Ectodermal cell (in vitro differentiated cells): ENCODE measurements around the gene GABPB2.

Experiments used
- H3K27ac ChIP-seq: 2 replicates; pipeline ENCODE4 v1.7.0; 2013; ENCODE audit warnings: mild to moderate bottlenecking, low read depth, low read length; ENCODE audit not compliant: insufficient read depth, poor library complexity, severe bottlenecking
- H3K27me3 ChIP-seq: 2 replicates; pipeline ENCODE4 v1.7.0; 2013; ENCODE audit warnings: mild to moderate bottlenecking, low read length; ENCODE audit not compliant: insufficient read depth, control insufficient read depth, poor library complexity, severe bottlenecking
- H3K36me3 ChIP-seq: one replicate; pipeline ENCODE4 v1.7.0; 2013; ENCODE audit warnings: low read length; ENCODE audit not compliant: control insufficient read depth, insufficient read depth
- H3K4me1 ChIP-seq: one replicate; pipeline ENCODE4 v1.7.0; 2013; ENCODE audit warnings: low read length; ENCODE audit not compliant: control insufficient read depth, insufficient read depth
- H3K4me3 ChIP-seq: 2 replicates; pipeline ENCODE4 v1.7.0; 2013; ENCODE audit warnings: low read depth, low read length, control low read depth; ENCODE audit not compliant: insufficient read depth
- H3K9me3 ChIP-seq: 2 replicates; pipeline ENCODE4 v1.7.0; 2013; ENCODE audit warnings: mild to moderate bottlenecking, low read length, moderate library complexity; ENCODE audit not compliant: control insufficient read depth
- WGBS, 2 experiments: methylation state at CpG; one replicate each; pipeline ENCODE4 v1.1.7; 2013; ENCODE audit warnings: missing lambda C conversion rate in 2 of 2; 5-methylcytosine and 5-hydroxymethylcytosine counted together

GABPB2 gene

DNA sequence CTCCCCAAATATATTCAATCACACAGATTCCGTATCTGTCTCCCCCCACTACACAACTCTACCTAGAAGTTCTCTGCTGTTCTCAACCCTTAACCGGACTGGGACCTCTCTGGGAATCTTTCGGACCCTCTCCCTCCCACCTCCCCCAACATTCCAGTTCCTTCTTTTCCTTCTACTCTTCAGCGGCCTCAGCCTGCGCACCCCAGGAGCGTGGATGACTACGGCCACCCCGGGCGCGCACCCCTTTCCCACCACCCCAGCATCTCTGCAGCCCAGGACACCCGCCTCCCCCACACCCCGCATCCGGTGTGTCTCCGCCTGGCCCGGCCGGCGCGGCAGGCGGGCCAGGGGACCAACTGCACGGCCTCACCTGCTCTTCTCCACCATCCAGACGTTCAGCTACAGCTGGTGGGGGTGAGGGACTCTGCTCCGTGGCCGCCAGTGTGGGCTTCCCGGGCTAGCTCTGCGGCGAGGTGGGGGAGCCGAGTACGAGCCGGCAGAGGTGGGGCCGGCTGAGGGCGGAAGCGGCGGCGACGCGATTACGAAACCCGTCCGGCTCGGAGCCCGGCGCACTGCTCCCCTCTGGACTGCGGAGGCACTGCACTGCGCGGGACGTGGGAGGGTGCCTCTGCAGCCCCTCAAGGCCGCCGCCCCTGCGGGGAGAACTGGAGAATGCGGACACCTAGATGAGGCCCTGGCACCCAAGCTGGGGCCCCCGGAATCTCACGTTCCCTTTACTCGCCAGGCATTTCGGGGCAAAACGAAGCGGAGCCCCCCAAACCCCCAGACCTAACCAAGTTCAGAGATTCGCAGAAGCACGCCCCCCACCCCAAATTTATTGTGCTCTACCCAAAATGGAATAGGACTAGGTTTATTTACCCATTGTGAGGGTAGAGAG is 11.2 kb upstream of the GABPB2 start, which contains the start of gene CDC42SE1:
TSS of gene CDC42SE1 (minus strand) at position 514 of the 898 bp plus-strand sequence. CDS start 3,892 bp downstream, outside the sequence.
- Histone ChIP-seq H3K36me3 (peaks cover 4% of the 10 kb centered on the region), H3K4me3 (peak within 1 kb of the TSS; percentile 94), H3K27ac (peak within 1 kb of the TSS; percentile 80), H3K4me1 (peaks cover 11% of the 10 kb centered on the region), H3K27me3 (no peaks in the 10 kb centered on the region), H3K9me3 (no peaks in the 10 kb centered on the region)
- 0% methylated on average over 58 of the region's 58 CpGs for WGBS, 2 experiments

DNA sequence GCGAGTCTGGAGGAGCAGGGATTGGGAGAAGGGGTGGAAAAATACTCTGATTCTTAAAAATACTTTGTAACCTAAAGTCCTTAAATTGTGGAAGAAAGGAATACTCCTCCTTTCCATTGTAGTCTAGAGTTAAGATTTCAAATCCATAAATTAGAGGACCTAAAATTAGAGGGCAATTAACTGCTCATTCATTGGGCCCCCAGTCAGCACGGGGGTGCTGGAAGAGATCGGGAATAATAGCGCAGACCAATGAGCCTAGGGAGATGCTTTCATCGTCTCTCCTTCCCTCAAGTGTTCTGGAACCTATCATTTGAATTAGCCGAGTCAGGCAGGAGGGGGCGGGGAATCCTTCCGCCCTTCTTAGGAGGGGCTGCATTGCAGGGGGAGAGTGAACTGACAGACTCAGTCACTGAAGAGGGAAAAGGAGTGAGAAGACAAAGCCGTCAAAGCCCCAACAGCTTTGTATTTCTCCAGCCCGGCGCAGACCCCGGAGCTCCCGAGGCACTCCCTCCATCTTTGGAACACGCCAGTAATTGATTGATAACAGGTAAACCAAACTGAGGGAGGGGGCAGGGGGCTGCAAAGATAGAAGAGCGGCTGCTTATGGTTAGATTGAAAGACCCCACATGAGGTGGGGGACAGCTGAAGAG is 10.4 kb upstream of the GABPB2 start, which contains the start of gene MLLT11:
TSS of gene MLLT11 (plus strand) at position 391 of the 650 bp plus-strand sequence. CDS start 6,828 bp downstream, outside the sequence.
- peaks cover 11% of the 10 kb centered on the region for H3K4me1 ChIP-seq
- 0% methylated on average over 14 to 15 of the region's 15 CpGs for WGBS, 2 experiments
- H3K9me3 ChIP-seq, result no peaks in the 10 kb centered on the region
- H3K4me3 ChIP-seq, result peak within 1 kb of the TSS; percentile 94
- peak within 1 kb of the TSS; percentile 80 for H3K27ac ChIP-seq
- H3K36me3 ChIP-seq, result peaks cover under 1% of the 10 kb centered on the region
- no peaks in the 10 kb centered on the region for H3K27me3 ChIP-seq

DNA sequence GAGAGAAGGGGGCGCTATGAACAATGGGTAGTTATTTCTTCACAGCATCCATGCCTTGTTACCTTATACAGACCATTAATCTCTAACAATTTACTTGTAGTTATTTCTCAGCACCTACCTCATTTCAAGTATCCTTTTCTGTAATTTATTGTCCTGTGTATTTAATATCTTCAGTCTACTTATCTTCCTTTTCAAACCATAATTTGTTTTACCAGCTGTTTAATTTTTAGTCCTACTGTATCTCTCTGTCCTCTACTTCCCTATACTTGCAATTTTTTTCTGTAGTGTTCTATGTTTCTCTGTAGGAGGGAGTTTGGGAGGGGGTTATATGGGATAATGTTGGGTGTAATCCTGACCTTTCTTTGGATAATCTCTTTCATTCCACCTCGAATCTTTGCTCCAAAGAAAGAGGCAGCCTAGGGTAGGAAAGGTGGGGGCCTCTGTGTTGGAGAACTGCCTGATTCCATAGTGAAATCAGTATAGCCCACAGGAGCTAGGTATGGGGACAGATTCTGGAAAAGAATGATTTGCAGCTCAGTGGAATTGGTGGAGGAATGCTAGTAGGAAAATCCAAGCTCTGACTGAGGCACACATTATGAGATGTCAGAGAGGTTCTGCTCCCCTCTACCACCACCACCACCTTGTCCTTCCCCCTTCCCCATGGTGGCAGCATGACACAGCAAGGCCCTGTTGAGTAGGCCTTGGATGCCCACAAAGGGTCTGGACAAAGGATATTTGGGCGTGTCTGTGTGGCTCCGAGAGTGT is 9.7 kb upstream of the GABPB2 start:
- H3K36me3 ChIP-seq, result peaks cover 4% of the 10 kb centered on the region
- H3K27ac ChIP-seq, result peak overlapping the region; percentile 80
- H3K27me3 ChIP-seq, result no peaks in the 10 kb centered on the region
- no peaks in the 10 kb centered on the region for H3K9me3 ChIP-seq
- peaks cover 11% of the 10 kb centered on the region for H3K4me1 ChIP-seq
- WGBS, 2 experiments, result 0 to 8% methylated on average over 1 to 2 of the region's 4 CpGs
- H3K4me3 ChIP-seq, result peak overlapping the region; percentile 94

DNA sequence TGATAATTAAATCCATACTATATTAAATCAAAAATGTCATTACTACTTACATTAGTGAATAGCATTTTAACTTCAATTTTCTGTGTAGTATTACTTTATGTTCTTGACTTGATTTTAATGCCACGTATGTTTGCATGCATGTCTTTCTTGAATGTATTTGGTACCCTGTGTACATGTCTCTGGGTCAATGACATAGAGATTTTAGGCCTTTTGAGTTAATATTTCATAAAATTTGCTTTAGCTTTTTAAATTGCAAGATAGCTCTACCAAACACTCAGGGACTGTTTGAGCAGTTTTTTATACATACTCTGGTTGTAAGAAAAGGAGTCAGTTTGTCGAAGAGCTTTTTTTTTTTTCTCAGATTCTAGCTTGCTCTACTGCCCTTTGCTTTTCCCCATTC is 8.9 kb upstream of the GABPB2 start:
- H3K27ac ChIP-seq, result peak overlapping the region; percentile 80
- 81 to 93% methylated on average over 2 of the region's 2 CpGs for WGBS, 2 experiments
- H3K4me1 ChIP-seq, result peaks cover 11% of the 10 kb centered on the region
- no peaks in the 10 kb centered on the region for H3K27me3 ChIP-seq
- H3K4me3 ChIP-seq, result peak overlapping the region; percentile 94
- peaks cover 5% of the 10 kb centered on the region for H3K36me3 ChIP-seq
- no peaks in the 10 kb centered on the region for H3K9me3 ChIP-seq

DNA sequence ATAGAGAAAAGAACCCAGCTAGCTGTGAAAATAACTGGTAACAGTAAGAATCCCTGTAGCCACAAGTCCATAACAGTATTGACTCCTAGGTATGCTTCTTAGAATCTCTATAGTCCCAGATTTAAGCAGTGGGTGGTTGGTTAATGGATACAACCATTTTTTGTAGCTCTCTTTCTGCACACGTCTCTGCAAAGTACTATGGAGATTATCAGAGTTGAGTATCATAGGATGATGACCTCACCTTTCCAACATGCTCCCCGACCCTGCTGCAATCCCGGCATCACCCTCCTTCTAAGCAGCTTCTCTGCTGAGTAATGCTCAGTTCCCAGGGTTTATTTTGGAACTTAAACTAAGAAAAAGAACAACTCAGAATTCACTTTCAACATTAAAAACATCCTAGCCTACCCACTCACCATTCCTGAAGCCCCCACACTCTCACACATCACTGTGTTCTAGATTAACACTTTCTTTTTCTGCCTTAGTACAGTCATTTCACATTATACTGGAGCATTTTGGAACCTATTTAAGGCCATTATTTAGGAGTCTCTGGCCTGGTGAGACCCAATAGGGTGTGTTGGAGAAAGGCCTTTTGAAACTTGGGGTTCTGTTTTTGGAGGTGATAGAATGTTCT is 7.7 kb upstream of the GABPB2 start:
- peaks cover 6% of the 10 kb centered on the region for H3K4me1 ChIP-seq
- no peaks in the 10 kb centered on the region for H3K27me3 ChIP-seq
- no peaks in the 10 kb centered on the region for H3K9me3 ChIP-seq
- H3K27ac ChIP-seq, result no peak overlapping the region
- 87 to 94% methylated on average over 3 of the region's 3 CpGs for WGBS, 2 experiments
- H3K4me3 ChIP-seq, result no peak overlapping the region
- peaks cover 9% of the 10 kb centered on the region for H3K36me3 ChIP-seq

DNA sequence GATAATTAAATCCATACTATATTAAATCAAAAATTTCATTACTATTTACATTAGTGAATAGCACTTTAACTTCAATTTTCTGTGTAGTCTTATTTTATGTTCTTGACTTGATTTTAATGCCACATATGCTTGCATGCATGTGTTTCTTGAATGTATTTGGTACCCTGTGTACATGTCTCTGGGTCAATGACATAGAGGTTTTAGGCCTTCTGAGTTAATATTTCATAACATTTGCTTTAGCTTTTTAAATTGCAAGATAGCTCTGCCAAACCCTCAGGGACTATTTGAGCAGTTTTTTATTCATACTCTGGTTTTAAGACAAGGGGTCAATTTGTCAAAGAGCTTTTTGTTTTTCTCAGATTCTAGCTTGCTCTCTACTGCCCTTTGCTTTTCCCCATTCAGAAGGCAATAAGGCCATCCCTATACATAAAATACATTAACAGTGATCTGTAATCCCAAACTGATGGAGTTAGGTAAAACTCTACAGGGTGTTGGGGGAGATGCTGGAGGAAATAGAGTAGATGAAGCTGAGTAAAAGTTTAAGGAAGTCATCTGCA is 5.4 kb upstream of the GABPB2 start:
- Histone ChIP-seq H3K4me3 (no peak overlapping the region), H3K4me1 (peaks cover 6% of the 10 kb centered on the region), H3K36me3 (peaks cover 9% of the 10 kb centered on the region), H3K27ac (no peak overlapping the region), H3K9me3 (no peaks in the 10 kb centered on the region), H3K27me3 (no peaks in the 10 kb centered on the region)

GRCh38 chr1:151067185-151067584 is 3.4 kb upstream of the GABPB2 start:
- Histone ChIP-seq H3K9me3 (no peaks in the 10 kb centered on the region), H3K27ac (no peak overlapping the region), H3K4me1 (peaks cover 6% of the 10 kb centered on the region), H3K36me3 (peaks cover 9% of the 10 kb centered on the region), H3K27me3 (no peaks in the 10 kb centered on the region), H3K4me3 (no peak overlapping the region)
- 93 to 95% methylated on average over 4 of the region's 4 CpGs for WGBS, 2 experiments

DNA sequence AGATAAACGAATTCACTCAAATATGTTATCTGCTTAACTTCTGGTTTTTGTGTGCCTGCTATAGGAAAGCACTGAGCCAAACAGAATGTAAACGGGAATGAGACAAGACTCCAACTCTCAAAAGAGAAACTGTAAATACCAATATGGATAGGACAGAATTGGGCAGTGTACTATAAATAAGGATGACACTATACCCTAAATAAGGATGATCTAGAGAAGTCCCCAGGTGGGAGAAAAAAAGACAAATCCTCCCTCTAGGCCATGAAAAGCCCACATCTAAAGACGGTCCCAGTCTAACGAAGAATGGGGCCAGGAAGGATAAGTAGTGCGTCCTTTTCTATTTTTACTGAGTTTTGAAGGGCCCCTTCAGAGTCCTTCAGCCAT is 1.5 kb upstream of the GABPB2 start:
- no peak overlapping the region for H3K27ac ChIP-seq
- H3K4me1 ChIP-seq, result peaks cover 6% of the 10 kb centered on the region
- H3K36me3 ChIP-seq, result peaks cover 9% of the 10 kb centered on the region
- H3K27me3 ChIP-seq, result no peaks in the 10 kb centered on the region
- H3K4me3 ChIP-seq, result no peak overlapping the region
- 91 to 99% methylated on average over 4 to 5 of the region's 5 CpGs for WGBS, 2 experiments
- H3K9me3 ChIP-seq, result no peaks in the 10 kb centered on the region

DNA sequence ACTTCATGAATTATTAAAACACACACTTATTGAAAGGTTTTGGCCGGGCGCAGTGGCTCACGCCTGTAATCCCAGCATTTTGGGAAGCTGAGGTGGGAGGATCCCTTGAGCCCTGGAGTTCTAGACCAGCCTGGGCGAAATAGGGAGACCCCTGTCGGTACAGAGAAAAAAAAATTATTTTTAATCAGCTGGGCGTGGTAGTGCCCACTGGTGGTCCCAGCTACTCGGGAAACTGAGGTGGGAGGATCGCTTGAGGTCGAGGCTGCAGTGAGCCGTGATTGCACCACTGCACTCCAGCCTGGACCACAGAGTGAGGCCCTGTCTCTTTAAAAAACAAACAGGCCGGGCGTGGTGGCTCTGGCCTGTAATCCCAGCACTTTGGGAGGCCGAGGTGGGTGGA is 1.7 kb downstream of the GABPB2 start:
- 87 to 89% methylated on average over 13 of the region's 13 CpGs for WGBS, 2 experiments
- Histone ChIP-seq H3K4me1 (peaks cover 3% of the 10 kb centered on the region), H3K9me3 (no peaks in the 10 kb centered on the region), H3K27me3 (no peaks in the 10 kb centered on the region), H3K27ac (no peak overlapping the region), H3K36me3 (peaks cover 1% of the 10 kb centered on the region), H3K4me3 (no peak overlapping the region)
